Measurements from ENCODE around the gene TDRD1.
A peak's percentile ranks its signal among the peaks of the same experiment; 100 is the strongest.

TDRD1 gene

DNA sequence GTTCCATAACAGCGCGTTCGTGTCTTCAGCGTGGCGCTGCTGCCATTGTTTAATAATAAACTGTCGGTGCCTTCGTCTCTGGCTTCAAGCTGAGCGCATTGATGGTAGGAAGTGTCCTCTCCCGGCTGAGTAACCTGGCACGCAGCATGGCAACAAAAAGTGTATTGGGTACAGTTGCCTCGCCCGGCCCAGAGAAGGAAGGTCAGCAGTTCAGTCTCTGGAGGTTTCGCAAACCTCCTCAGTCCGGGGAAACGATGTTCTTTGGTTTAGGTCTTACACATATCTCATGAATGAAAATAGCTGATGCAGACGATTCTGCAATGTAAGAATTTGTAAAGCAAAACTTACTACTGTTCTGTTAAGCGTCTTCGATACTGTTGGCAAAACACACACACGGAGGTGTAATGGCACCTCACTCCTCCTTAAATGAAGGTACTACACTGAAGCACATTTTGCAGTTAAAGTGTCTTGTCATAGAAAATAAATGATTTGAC is 4.4 kb upstream of the TDRD1 start:
- no peak for DNase-seq (ENCODE audit: low spot score)

DNA sequence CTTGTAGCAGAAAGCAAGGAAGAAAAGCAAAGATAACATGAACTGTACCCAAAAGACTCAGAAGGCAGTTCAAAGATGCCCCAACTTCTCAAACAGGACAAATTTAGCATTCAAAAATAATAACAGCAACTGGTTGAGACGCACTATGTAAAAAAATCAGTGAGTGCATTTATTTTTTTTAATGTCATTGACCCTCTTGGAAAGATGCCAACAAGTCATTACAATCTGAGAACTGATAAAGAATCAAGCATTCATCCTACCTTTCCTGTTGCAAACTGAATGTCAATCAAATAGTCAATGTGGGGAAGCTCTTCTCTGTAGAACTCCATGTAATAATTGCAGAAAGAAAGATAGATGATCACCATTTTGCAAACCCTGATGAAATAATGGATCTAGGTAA is 3.5 kb upstream of the TDRD1 start:
- DNase-seq (ENCODE audit: low spot score), result no peak

GRCh38 chr10:114176511-114176910 is 2.6 kb upstream of the TDRD1 start:
- DNase-seq (ENCODE audit: low spot score), result no peak

DNA sequence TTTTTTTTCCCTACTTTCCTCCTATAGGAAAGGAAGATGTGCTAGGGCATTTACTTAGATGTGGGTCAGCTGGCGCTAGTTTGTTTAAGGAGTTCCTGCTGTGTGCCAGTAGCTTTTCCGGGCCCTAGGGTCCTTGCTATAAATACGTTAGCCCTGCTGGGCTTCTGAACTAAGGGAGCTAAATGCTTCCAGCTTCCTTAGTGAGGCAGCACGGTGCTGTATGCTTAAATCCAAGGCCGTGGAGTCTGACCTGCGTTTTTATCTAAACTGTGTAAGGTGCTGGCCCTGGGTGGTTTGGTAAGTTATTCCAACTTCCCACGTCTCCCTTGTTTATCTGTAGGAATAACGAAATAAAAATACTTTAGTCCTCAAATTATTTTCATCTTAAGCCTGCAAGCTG is 594 bp downstream of the TDRD1 start:
- DNase-seq (ENCODE audit: low spot score), result no peak

DNA sequence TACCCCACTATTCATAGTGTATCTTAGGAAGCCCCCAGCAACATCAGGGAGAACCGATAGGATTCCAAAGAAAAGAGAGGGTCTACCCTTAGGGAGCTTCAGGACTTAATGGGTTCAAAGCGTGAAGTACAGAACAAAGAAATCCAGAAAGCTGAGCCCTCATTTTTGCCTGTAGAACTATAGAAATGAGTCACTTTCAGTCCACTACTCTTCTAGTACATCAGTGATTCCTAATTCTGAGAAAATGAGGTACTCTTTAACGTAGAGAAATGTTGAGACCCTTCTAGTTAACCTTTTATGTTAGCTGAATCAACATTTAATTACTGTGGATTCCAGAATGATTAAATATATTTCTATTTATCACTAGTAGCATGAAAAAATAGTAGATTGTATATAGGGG is 1.8 kb downstream of the TDRD1 start:
- DNase-seq (ENCODE audit: low spot score), result no peak

DNA sequence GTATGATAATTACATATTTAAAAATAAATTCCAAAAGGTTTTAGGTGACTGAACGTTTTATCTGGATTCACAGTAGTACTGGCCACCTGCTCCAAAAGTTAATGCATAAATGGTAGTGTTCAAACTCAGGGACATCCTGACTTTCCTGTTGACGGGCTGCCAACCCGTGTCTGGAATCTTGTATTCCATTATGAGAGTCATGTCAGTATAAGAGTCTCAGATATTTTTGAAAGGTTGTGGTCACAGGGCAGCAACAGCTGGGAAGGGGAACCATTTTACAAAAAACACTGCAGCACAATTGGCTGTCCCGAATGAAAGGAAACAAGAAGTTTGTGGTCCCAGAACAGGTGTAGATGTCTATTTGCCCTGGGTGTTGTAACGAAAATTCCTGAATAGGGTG is 2.8 kb downstream of the TDRD1 start:
- DNase-seq (ENCODE audit: low spot score), result no peak

DNA sequence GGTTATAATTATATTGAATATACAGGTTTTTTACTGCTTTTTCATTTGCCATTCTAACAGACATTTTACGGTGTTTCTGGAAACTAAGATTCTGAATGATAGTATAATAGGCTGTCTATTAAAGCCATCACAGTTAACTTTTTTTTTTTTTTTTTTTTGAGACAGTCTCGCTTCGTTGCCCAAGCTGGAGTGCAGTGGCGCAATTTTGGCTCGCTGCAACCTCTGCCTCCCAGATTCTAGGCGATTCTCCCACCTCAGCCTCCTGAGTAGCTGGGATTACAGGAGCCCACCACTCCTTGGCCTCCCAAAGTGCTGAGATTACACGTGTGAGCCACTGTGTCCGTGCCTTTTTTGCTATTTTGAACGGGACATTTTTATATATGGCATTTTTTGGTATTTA is 4.4 kb downstream of the TDRD1 start:
- DNase-seq (ENCODE audit: low spot score), result no peak

GRCh38 chr10:114184276-114184675 is 5.1 kb downstream of the TDRD1 start:
- no peak for DNase-seq (ENCODE audit: low spot score)

DNA sequence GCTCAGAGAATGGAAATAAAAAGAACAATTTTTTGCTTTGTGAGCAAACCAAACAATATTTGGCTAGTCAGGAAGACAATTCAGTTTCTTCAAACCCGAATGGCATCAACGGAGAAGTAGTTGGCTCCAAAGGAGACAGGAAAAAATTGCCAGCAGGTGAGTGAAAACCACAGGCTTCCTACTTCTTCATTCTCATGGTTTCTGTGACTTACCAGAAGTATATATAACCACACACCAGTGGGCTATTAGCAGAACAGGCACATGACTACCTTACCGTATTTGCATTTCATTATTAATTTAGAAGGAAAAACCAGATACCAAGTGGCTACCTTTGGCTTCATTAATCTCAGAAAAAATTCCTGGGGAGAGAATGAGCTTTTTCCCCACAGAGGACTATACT is 8.8 kb downstream of the TDRD1 start:
- peak; percentile 20 for DNase-seq (ENCODE audit: low spot score)

DNA sequence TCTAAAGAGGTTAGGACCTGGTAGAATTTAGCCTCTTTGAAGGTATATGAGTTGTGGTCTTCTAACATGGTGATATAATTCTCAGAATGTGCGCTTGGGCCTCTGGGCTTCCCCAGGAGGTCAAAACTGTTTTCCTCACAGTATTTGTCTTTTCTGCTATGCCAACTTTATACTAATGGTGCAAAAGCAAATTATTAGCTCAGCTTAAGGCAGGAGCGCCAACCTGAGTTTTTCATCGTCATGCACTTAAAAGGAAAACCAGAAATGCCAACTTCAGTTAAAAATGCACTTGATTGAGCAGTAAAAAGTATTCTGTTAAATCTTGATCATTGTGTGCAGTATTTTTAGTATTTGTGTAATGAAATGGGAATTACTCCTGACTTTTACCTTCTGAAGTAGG is 9.7 kb downstream of the TDRD1 start:
- no peak for DNase-seq (ENCODE audit: low spot score)

DNA sequence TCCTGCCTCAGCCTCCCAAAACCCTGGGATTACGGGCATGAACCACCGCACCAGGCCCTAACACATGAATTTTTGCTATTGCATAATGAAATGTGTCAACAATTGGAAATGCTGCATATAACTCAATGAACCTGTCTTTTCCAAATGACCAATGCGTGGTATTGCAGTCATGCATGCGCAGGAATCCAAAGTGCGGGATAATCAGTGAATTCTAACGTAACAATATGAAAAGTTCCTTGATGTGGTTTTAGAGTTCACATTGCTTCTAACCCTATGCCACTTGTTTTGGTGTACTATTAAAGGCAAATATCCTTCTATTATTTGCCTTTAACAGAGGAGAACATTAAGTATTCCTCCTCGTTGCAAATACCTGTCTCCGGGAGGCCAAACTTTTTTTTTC is 10.5 kb downstream of the TDRD1 start:
- no peak for DNase-seq (ENCODE audit: low spot score)

GRCh38 chr10:114195079-114195478 is 15.9 kb downstream of the TDRD1 start:
- DNase-seq (ENCODE audit: low spot score), result no peak

- DNase-seq (ENCODE audit: low spot score), result no peak
Measured at GRCh38 chr10:114199239-114199638, 20.1 kb downstream of the TDRD1 start.

DNA sequence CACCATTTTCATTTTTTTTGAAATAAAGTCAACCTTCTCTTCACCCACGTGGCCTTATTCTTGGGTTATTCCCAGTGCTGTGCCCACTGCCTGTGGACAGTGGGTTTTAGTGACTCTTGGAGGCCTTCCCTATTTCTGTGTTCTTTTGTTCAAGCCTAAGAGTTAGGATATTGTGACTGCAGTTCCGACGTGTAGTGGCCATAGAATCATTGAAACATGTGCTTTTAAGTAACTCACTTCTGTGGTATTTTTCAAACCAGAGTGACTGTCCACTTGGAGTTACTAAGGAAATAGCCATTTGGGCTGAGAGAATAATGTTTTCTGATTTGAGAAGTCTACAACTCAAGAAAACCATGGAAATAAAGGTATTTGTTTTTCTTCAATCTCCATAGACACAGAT is 23.7 kb downstream of the TDRD1 start:
- no peak for DNase-seq (ENCODE audit: low spot score)

DNA sequence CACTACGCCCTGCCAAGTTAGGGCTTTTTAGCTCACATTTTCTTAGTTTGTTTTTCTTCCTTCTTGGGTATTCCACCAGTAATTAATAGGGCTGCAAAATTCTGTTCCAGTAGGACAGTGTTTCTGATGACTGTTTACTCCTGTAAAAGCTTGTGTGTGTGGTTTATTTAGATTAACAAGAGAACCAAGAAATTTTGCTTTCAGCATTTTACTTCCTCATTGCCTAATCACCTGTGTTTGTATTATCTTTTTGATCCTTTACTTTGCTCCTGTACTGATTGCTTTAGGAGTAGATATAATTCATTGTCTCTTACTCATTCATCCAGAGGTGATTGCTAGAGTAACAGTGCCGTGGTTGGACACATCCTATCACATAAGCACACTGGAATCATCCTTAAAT is 27.7 kb downstream of the TDRD1 start:
- no peak for DNase-seq (ENCODE audit: low spot score)

GRCh38 chr10:114207349-114207748 is 28.2 kb downstream of the TDRD1 start:
- DNase-seq (ENCODE audit: low spot score), result no peak

DNA sequence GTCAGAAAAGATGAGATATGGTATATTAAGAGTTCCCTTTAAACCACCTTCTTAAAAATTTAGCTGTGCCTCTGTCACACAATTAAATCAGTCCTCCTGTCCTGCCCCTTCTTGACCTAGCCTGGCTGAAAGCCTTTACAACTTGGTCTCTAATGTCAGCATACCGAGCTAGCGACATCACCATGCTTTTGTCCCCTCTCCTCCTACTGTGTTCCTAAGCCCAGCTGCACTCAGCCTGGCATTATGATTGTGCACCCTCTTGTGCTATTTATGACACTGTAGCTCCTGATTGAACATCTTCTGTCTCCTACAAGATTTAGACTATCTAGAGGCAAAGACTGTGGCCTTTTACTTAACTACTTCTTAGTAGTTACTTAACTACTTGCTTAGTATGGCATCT is 29.2 kb downstream of the TDRD1 start:
- DNase-seq (ENCODE audit: low spot score), result no peak

- no peak for DNase-seq (ENCODE audit: low spot score)
Measured at GRCh38 chr10:114212153-114212552, 33.0 kb downstream of the TDRD1 start.

DNA sequence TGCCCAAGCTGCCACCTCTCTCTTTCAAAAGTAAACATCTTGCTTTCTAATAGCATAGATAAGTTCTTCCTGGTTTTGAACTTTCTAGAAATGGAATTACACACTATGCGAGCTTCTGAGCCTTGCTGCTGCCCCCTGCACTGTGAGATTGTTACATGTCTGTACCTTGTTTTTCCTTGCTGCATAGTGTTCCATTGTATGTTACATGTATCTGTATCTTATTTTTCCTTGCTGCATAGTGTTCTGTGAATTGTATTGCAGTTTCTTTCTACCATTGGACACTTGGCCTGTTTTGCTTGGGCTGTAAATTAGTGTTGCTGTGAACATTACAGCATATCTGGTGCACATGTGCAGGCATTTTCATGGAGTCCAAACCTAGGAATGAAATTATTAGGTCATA is 35.9 kb downstream of the TDRD1 start:
- no peak for DNase-seq (ENCODE audit: low spot score)

DNA sequence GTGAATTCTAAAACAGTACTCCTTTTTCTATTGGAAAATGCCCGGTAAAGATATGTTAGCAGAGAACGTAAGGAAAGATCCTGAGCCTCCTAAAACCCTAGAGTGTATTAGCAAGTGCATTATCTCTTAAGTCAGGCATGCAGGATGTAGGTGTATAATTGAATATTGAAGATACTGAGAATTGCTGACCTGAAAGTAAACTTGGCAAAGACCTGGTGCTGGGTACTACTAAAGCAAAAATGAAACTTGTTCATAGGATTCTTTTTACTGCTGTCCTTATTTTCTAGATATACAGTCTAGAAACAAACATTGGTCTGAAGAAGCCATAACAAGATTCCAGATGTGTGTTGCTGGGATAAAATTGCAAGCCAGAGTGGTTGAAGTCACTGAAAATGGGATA is 41.1 kb downstream of the TDRD1 start:
- DNase-seq (ENCODE audit: low spot score), result no peak

DNA sequence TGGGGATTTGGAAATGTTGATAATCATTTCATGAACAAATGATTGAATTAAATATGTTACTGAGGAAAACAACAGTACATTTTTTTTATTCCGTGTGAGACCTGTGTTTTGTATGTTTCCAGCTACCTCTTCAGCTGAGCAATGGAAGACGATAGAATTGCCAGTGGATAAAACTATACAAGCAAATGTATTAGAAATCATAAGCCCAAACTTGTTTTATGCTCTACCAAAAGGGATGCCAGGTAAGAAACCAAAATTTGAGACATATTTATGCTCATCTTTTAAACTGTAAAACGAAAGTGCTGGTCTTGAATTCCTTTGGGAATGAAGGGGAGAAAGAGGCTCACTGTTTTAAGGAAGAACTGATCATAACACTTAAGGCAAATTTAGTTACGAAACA is 42.1 kb downstream of the TDRD1 start:
- no peak for DNase-seq (ENCODE audit: low spot score)

DNA sequence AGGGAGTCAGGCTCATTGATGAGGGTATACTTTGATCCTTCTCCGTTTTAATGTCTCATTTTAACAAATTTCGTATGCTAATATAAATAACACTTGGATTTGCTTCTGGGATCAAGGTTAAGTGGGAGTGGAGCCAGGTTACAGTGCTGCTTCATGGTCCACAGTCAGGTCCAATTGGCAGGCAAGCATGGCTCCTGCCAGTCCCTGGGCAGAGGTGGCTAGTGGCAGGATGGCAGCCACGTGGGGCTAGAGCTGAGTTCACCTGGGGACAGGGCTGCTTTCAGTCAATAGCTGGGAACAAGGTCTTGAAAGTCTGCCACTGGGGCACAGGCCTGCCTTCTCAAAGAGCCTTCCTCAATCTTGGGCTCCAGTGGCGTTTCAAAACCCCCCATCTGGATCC is 43.9 kb downstream of the TDRD1 start:
- DNase-seq (ENCODE audit: low spot score), result no peak

GRCh38 chr10:114228156-114228555 is 49.0 kb downstream of the TDRD1 start:
- DNase-seq (ENCODE audit: low spot score), result no peak

DNA sequence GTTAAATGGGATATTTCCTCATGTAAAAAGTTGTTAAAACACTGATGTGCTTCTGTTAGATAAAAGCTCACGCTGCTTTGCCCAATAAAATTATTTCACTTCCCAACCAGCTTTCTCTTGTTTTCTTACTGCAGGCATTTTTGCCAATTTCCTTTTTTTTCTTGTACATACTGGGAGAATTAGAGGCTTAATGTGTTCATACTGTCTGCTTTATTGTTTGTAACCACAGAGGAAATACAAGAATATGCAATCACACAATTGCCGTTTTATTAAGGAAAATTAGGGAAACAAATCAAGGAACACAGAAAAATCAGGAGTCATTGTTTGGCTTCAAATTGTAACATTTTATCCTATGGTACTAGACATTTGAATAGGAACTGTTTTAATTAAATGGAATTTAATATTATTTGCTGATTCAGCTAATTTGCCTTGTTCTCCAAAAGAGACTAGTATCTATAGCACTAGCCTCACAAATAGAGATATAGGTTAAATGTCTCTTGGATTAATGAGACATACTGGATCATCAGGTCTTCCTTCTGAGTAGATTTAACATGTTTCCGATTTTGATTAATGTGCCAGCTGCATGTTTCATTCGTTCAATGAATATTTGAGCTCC is 53.5 kb downstream of the TDRD1 start:
- no peak for DNase-seq (ENCODE audit: low spot score)

DNA sequence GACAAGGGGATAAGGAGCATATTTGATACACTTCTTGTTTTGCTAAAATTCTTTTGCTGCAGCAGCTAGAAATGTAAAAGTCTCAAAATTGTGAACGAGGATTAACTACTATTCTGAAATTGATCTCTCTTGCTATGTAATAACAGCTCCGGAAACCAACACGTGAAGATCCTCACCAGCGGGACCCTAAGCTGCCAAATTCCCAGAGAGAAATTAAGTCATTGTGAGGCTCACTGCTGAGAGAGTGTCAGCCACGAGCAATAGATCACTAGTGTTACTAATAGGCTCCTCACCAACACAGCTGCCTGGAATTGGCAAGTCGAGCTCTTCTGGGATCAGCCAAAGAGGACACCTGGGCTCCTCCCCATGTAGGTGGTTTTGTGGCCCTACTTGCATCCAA is 54.3 kb downstream of the TDRD1 start:
- no peak for DNase-seq (ENCODE audit: low spot score)
